Activated T-cell treated with anti-CD3 and anti-CD28 coated beads for 48 hours (primary cell): ENCODE measurements around the gene LRRC9.
A peak's percentile ranks its signal among the peaks of the same experiment; 100 is the strongest.
"Not testable (repeated sequence)": the region's sequence is repeated elsewhere in the genome, so short reads cannot be mapped to it uniquely, and the experiment has no call there.

Experiments
- DNase-seq: peaks from one replicate; pipeline ENCODE4 v3.0.0-alpha.2; 2020; ENCODE audit warnings: low read depth

LRRC9 gene

GRCh38 chr14:59919570-59920377, at the start of gene LRRC9:
LRRC9 (plus strand) TSS chr14:59920144.
- no peak for DNase-seq

GRCh38 chr14:59870277-59871165, 49.4 kb upstream of the LRRC9 start, which contains the start of gene RTN1:
RTN1 (minus strand) TSS chr14:59870776; CDS start chr14:59870630, 146 bp downstream.
- DNase-seq: peak; percentile 10

GRCh38 chr14:59871166-59871495, 48.8 kb upstream of the LRRC9 start:
- DNase-seq: no peak

- no peak for DNase-seq
These were observed 37.0 kb upstream of the LRRC9 start for GRCh38 chr14:59882957-59883356.

GRCh38 chr14:59890676-59891075, 29.3 kb upstream of the LRRC9 start:
- no peak for DNase-seq

- DNase-seq: no peak
These were observed 24.2 kb upstream of the LRRC9 start for GRCh38 chr14:59895721-59896120.

DNA sequence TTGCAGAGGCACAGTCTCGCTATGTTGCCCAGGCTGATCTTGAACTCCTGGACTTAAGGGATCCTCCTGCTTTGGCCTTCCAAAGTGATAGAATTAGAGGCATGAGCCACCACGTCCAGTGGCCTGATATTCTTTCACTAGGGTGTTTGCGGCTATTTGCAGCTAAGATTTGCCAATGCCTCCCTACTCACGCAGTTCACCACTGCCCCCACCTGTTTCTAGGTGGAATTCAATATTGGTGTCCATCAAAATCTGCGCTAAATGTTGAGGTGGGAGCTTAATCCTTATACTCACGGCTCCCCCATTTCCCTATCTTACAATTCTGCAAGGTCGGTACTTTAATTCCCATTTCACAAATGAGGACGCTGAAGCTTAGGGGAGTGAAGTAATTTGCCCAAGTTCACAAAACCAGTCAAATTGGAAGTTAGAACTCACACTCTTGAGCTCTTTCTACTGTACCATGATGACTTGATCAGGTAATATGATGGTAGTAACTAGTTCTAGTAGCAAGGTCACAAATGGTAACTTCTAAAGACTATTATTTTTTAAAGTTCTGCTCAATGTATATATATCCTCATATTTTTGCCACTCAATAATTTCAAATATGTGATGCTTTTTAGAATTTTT, 22.1 kb upstream of the LRRC9 start:
- no peak for DNase-seq

- no peak for DNase-seq
These were observed 19.4 kb upstream of the LRRC9 start for GRCh38 chr14:59900556-59900955.

DNA sequence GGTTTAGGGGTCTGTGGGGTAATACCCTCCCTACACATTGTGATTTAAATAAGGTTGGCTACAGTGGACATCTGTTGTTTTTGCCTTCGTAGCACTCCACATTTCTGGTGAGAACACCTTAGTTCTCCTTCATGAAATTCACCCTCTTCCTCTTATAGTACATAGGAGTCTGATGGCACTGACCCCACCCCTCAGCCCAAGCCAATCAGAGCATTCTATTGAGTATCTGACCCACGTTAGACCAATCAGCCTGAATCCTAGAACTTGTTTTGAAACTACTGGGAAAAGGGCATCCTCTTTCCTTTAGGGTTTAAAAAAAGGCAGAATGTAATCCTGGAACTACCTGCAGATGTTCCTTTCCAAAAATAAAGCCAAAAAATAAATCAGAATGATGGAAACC, 15.8 kb upstream of the LRRC9 start:
- DNase-seq: no peak

DNA sequence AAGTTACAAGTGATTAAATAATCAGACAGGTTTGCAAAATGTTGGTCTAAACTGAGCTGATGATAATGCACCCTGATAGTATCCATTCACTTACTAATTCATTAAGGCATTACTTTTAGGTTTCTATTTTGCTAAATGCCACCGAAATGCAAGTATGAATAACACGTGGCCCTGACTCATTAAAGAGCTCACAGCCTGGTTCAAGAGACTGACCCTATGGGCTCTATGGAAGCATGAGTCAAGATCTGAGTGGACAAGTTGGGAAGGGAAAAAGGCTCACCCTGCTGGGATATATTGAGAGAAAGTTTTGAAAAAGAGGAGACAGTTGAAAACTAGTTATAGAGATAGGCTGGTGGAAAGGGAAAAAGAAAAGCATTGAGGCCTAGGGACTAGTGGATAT, 14.8 kb upstream of the LRRC9 start:
- DNase-seq: no peak

DNA sequence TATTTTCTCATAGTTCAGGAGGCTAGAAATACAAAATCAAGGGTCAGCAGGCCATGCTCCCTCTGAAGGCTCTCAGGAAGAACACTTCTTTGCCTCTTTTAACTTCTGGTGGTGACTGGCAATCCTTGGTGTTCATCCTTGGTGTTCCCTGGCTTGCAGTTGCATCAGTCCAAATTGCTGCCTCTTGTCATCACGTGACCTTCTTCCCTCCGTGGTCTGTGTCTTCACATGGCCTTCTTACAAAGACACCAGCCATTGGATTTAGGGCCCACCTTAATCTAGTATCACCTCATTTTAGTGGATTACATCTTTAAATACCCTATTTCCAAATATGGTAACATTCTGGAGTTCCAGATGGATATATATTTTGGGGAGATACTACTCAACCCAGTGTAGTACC, 7.5 kb upstream of the LRRC9 start:
- no peak for DNase-seq

DNA sequence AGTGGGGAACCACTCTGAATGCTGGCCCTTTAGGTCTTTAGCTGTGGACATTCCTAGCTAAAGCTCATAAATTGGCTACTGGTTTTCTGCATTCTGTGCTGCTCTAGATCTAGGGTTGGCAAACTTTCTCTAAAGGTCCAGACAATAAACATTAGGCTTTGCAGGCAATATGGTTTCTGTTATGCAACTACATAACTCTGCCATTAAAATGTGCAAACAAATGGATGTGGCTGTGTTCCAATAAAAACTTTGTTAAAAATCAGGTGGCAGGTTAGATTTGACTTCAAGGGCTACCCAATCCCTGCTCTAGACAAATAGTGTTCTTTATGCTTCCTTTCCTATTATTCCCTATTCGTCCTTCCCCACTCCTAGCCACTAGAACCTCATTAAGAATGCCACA, 6.8 kb upstream of the LRRC9 start:
- DNase-seq: no peak

DNA sequence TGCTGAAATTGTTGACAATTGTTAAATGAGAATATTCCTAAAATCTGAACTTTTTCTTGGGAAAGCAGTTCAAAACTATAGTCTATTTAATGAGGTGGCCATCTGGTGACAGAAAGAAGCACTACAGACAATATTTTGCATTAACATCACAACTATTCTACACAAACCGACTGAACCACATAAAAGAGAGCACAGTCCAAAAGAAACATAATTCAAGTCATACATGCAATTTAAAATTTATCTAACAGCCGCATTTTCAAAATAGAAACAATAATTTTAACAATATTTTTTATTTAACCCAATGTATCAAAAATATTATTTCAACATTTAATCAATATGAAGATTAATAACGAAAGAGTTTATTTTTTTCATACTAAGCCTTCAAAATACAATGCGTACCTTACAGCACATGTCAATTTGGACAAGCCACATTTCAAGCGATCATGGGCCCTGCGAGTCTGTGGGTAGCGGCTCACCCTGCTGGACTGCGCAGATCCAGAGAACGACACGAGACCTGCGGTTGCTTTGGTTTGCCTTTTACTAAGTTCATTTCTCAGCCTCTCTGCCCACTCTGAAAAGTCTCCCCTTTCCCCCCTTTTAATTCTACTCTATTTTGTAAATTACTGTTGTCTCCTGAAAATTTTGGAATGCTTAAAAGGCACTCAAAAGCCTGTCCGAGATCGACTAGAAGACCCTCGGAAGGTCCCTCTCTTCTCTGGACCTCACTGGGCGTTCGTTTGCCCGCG, 947 bp upstream of the LRRC9 start:
- no peak for DNase-seq

DNA sequence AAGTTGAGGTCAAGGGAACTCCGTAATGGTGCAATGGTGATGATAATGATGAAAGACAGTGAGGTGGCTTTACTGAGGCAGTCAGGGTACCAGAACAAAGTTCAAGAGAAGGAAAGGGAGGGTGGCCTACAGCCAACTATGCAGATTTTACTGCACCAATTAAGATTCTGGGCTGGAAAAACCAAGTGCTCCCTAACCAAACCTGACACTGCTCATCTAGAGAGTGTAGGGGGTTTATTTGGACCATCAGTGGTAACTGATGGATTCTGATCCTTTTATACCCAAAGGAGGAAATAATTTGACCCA, 387 bp downstream of the LRRC9 start:
- no peak for DNase-seq

DNA sequence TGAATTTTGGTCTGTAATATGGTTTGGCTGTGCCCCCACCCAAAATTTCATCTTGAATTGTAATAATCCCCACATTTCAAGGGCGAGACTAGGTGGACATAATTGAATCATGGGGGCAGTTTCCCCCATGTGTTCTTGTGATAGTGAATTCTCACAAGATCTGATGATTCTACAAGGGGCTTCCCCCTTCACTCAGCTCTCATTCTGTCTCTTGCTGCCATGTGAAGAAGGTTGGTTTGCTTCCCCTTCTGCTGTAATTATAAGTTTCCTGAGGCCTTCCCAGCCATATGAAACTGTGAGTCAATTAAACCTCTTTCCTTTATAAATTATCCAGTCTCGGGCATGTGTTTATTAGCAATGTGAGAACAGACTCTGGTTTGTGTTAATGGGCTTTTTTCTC, 5.9 kb downstream of the LRRC9 start:
- no peak for DNase-seq

GRCh38 chr14:59926534-59926933, 6.6 kb downstream of the LRRC9 start:
- DNase-seq: no peak

- no peak for DNase-seq
These were observed 11.3 kb downstream of the LRRC9 start for GRCh38 chr14:59931237-59931636.

DNA sequence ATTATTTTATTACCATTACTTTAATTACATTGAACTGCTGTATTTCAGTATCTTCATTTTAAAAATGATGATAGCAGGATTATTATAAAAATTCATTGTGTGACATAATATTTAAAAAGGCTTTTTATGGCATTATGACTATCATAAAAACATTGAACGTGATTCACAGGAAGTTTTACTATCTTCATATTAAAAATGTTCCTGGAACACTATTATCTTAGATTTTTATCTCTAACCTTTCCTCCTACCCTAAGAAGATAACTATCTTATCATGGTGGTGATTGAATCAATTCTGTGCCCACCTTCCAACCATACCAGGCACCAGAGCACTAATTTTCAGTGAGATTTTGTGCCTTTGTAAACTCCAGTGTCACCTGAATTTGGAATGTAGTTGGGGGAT, 16.2 kb downstream of the LRRC9 start:
- no peak for DNase-seq

DNA sequence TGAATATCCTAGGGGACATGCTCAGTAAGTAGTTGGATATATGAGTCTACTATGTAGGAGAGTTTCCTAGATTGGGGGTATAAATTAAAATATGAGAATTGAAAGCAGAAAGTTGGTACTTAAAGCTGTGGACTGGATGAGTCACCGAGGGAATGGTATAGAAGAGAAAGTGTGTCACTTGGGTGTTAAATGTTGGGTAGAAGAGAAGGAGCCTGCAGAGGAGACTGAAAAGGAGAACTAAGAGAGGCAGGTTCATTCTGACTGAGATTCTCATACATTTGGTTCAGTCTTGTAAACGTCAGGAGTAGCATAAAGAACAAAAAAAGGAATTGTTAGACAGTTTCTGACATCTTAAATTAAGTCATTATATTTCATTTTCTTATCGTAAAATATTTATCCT, 19.9 kb downstream of the LRRC9 start:
- no peak for DNase-seq

DNA sequence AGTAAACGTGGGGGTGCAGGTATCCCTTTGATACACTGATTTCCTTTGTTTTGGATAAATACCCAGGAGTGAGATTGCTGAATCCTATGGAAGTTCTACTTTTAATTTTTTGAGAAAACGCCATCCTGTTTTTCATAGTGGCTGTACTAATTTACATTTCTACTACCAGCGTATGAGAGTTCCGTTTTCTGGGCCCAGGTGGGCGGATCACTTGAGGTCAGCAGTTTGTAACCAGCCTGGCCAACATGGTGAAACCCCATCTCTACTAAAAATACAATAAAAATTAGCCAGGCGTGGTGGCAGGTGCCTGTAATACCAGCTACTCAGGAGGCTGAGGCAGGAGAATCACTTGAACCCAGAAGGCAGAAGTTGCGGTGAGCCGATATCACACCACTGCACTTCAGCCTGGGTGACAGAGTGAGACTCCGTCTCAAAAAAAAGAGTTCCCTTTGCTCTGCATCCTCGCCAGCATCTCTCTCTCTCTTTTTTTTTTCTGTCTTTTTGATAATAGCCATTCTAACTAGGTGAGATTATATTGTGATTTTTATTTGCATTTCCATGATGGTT, 22.4 kb downstream of the LRRC9 start:
- DNase-seq: not testable (repeated sequence)

GRCh38 chr14:59944909-59945308, 25.0 kb downstream of the LRRC9 start:
- no peak for DNase-seq

- DNase-seq: not testable (repeated sequence)
These were observed 32.2 kb downstream of the LRRC9 start for GRCh38 chr14:59952141-59952540.
